Epithelial cell of esophagus (primary cell): ENCODE results near the gene API5.

Source experiments
- DNase-seq: peaks from one replicate; pipeline ENCODE4 v3.0.0; 2010; ENCODE audit warnings: low read depth
- H3K4me3 ChIP-seq: 2 replicates; pipeline ENCODE4 v1.5.1; 2011; ENCODE audit warnings: mild to moderate bottlenecking, low read length, control low read depth
- TF ChIP-seq, protein P1 (sequence below): IDR thresholded peaks from 2 replicates; pipeline ENCODE4 v1.5.1; 2011; ENCODE audit warnings: low read depth, mild to moderate bottlenecking, low read length, control low read depth, inconsistent platforms; ENCODE audit not compliant: insufficient read depth; ENCODE audit errors: missing control alignments

API5 gene

DNA sequence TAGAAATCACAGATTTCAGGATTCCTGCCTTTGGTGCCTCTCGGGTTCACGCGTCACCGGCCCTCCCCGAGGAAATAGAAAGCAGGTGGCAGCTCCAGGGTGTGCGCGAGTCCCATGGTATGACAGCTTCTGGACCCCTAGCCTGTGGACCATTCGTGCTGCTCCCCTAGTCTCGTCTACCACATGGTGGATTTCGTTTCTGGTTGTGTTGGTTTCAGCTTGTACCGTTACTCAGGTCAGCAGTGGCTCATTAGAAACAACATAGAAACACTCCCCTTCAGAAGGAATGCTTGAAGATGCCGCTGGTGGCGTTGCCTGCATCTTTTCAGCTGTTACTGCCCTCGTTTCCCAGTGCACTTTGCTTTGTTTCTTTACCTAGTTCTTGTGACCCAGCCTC lies 47.6 kb downstream of the API5 start:
- TF ChIP-seq, protein P1, sequence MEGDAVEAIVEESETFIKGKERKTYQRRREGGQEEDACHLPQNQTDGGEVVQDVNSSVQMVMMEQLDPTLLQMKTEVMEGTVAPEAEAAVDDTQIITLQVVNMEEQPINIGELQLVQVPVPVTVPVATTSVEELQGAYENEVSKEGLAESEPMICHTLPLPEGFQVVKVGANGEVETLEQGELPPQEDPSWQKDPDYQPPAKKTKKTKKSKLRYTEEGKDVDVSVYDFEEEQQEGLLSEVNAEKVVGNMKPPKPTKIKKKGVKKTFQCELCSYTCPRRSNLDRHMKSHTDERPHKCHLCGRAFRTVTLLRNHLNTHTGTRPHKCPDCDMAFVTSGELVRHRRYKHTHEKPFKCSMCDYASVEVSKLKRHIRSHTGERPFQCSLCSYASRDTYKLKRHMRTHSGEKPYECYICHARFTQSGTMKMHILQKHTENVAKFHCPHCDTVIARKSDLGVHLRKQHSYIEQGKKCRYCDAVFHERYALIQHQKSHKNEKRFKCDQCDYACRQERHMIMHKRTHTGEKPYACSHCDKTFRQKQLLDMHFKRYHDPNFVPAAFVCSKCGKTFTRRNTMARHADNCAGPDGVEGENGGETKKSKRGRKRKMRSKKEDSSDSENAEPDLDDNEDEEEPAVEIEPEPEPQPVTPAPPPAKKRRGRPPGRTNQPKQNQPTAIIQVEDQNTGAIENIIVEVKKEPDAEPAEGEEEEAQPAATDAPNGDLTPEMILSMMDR, result peak; percentile 11
- peak overlapping the region; percentile 80 for H3K4me3 ChIP-seq
- peak; percentile 44 for DNase-seq

DNA sequence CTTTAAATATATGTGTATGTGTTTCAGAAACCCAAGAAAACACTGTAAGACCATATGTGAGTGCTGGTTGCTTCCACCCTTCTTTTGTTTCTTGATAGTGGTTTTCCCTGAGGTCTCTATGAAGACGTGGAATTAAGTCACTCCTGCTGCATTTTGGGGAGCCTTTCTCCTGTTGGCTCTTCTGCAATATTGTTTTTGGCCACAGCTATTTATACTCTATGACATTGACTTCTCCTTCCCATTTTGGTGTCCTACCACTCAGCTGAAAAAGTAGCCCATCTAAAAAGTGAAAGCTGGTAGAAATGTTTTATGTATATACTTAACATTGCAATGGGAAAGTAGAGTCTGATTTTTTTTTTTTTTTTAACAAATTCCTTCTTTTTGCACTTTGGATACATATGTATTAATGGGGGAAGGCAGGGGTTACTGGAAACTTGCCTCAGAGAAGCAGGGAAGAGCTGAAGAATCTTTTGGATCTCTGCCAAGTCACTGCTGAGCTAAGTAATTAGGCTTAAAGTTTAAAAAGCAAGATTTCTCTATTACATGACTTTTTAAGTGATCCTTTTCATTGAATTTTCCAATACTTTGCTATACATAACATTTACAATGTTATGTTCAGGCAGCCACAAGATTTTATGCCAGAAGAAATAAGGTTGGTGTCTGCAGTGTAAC lies 48.7 kb downstream of the API5 start:
- DNase-seq, result peak; percentile 15
- TF ChIP-seq, protein P1, result no peak
- H3K4me3 ChIP-seq, result peak overlapping the region; percentile 80

DNA sequence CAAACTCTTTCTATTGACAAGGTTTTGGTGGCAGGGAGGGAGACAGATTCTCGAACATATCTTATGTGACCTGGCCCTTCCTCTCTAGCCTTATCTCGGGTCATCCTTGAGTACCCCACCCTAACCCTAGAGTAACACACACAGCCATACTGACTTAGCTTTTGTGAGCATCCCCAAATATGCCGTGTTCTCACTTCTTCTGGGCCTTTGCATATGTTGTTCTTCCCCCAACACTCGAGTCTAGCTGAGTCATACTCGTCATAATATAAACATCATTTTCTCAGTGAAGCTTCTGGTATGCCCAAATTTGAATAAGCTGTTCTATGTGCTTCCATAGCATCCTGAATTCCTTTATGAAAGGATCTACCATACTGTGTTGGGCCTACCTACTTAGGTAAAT lies 54.9 kb downstream of the API5 start:
- TF ChIP-seq, protein P1, result no peak

GRCh38 chr11:43367382-43368178 lies 55.8 kb downstream of the API5 start:
- TF ChIP-seq, protein P1, result no peak
- DNase-seq, result peak; percentile 85
- H3K4me3 ChIP-seq, result no peak overlapping the region

More for the DNA sequence above, 54.9 kb downstream of the API5 start:
- no peak overlapping the region for H3K4me3 ChIP-seq
- DNase-seq, result no peak

DNA sequence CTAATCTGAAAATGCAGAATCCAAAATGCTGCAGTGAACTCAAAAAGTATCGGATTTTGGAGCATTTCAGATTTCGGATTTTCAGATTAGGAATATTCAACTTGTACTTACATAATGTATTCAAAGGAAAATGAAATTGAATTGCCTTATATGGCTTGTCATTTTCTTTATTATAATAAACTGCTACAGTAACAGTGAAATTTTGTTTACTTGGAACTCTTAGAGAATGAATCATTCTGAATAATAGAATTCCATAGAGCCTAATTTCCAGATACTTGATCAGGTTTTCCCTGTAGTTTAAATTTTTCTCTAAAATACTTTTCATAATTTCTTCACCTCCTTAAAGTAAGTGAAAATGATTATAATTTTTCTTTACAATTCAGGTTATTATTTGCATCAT lies 64.3 kb downstream of the API5 start:
- H3K4me3 ChIP-seq, result no peak overlapping the region
- DNase-seq, result no peak
- TF ChIP-seq, protein P1, result no peak

GRCh38 chr11:43376594-43376993 lies 64.8 kb downstream of the API5 start:
- no peak overlapping the region for H3K4me3 ChIP-seq
- DNase-seq, result peak; percentile 96
- TF ChIP-seq, protein P1, result no peak
